DND-41 (cell line): ENCODE measurements around the gene DOCK7.
"Not testable (repeated sequence)": the region's sequence is repeated elsewhere in the genome, so short reads cannot be mapped to it uniquely, and the experiment has no call there.

Experiments
- ATAC-seq: fragments of 200-7000 bp; cut with Tn5 transposase; 3 replicates; pipeline ENCODE4 v1.9.1; 2021; ENCODE audit warnings: low read depth; ENCODE audit not compliant: insufficient read depth
- DNase-seq: peaks from one replicate; pipeline ENCODE4 v3.0.0-alpha.2; 2020
- H2AFZ ChIP-seq: 2 replicates; pipeline ENCODE4 v1.6.0; 2012; ENCODE audit warnings: low read depth, low read length
- H3K27ac ChIP-seq: 2 replicates; pipeline ENCODE4 v1.5.1; 2012; ENCODE audit warnings: low read length, inconsistent platforms
- H3K27me3 ChIP-seq: fragments of 200-600 bp; sonication (generic); 2 replicates; pipeline ENCODE4 v1.6.0; 2012; ENCODE audit warnings: low read length, mild to moderate bottlenecking, inconsistent platforms; ENCODE audit not compliant: insufficient read depth, poor library complexity
- H3K36me3 ChIP-seq: 2 replicates; pipeline ENCODE4 v1.5.1; 2012; ENCODE audit warnings: low read length, inconsistent platforms; ENCODE audit not compliant: insufficient read depth
- H3K4me1 ChIP-seq: 2 replicates; pipeline ENCODE4 v1.5.1; 2012; ENCODE audit warnings: mild to moderate bottlenecking, low read length; ENCODE audit not compliant: insufficient read depth
- H3K4me2 ChIP-seq: 2 replicates; pipeline ENCODE4 v1.6.0; 2012; ENCODE audit warnings: mild to moderate bottlenecking, moderate library complexity, low read length, inconsistent platforms; ENCODE audit not compliant: insufficient read depth
- H3K4me3 ChIP-seq, 2 experiments: fragments of 200-600 bp in 1 of 2; shearing (Covaris generic) in 1 of 2; 2 replicates each; pipeline ENCODE4 v1.5.1; 2012 to 2016; ENCODE audit warnings: inconsistent platforms in 2 of 2, low read length in 2 of 2, mild to moderate bottlenecking in 2 of 2, low read depth in 1 of 2, moderate library complexity in 1 of 2
- H3K79me2 ChIP-seq: 2 replicates; pipeline ENCODE4 v1.6.0; 2012; ENCODE audit warnings: low read length, inconsistent platforms; ENCODE audit not compliant: insufficient read depth
- H3K9ac ChIP-seq: 2 replicates; pipeline ENCODE4 v1.6.0; 2012; ENCODE audit warnings: low read depth, mild to moderate bottlenecking, inconsistent platforms, low read length, moderate library complexity
- H3K9me3 ChIP-seq: 2 replicates; pipeline ENCODE4 v1.5.1; 2012; ENCODE audit warnings: low read length, moderate library complexity, mild to moderate bottlenecking, inconsistent platforms; ENCODE audit not compliant: insufficient read depth, severe bottlenecking
- H4K20me1 ChIP-seq: 2 replicates; pipeline ENCODE4 v1.6.0; 2012; ENCODE audit warnings: low read length; ENCODE audit not compliant: insufficient read depth
- EZH2 ChIP-seq: IDR thresholded peaks from 3 replicates; pipeline ENCODE4 v1.6.1; 2012; ENCODE audit warnings: borderline replicate concordance, low read depth, mild to moderate bottlenecking, moderate library complexity, low read length, inconsistent platforms; ENCODE audit not compliant: severe bottlenecking
- TF ChIP-seq, protein P1 (sequence below): IDR thresholded peaks from 2 replicates; pipeline ENCODE4 v1.5.1; 2012; ENCODE audit warnings: borderline replicate concordance, low read length, moderate library complexity, mild to moderate bottlenecking; ENCODE audit not compliant: poor library complexity, severe bottlenecking; ENCODE audit errors: extremely low read depth

DOCK7 gene

DNA sequence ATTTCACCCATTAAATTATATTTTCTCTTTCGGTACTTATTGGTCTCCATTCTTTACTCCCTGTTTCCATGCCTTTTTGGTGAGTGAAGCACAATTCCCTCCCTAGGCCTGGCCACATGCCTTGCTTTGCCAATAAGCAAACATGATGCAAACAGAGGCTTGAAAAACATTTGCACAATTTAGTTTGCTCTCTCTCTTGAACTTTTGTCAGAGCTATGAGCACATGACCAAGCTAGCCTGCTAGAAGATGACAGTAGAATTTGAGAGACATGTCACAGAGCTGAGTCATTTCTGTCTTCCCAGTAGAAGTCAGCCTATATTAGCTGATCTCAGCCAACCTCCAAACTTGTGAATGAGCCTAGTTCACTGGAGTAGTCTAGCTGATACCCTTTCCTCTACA lies 66.3 kb downstream of the DOCK7 start:
- H4K20me1 ChIP-seq: no peaks in the 10 kb centered on the region
- DNase-seq (no peak), ATAC-seq (no peak; the same call in 2 of the 3 replicates)
- TF ChIP-seq, protein P1, sequence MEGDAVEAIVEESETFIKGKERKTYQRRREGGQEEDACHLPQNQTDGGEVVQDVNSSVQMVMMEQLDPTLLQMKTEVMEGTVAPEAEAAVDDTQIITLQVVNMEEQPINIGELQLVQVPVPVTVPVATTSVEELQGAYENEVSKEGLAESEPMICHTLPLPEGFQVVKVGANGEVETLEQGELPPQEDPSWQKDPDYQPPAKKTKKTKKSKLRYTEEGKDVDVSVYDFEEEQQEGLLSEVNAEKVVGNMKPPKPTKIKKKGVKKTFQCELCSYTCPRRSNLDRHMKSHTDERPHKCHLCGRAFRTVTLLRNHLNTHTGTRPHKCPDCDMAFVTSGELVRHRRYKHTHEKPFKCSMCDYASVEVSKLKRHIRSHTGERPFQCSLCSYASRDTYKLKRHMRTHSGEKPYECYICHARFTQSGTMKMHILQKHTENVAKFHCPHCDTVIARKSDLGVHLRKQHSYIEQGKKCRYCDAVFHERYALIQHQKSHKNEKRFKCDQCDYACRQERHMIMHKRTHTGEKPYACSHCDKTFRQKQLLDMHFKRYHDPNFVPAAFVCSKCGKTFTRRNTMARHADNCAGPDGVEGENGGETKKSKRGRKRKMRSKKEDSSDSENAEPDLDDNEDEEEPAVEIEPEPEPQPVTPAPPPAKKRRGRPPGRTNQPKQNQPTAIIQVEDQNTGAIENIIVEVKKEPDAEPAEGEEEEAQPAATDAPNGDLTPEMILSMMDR: no peak
- no peak for TF ChIP-seq EZH2
- H3K9me3 ChIP-seq: no peaks in the 10 kb centered on the region
- H3K27ac ChIP-seq: no peak overlapping the region
- H3K4me1 ChIP-seq: no peaks in the 10 kb centered on the region
- no peak overlapping the region for H2AFZ ChIP-seq
- no peak overlapping the region for H3K4me3 ChIP-seq
- no peaks in the 10 kb centered on the region for H3K79me2 ChIP-seq
- peaks cover 6% of the 10 kb centered on the region; the same call in 1 of the 2 replicates for H3K36me3 ChIP-seq
- no peak overlapping the region for H3K4me2 ChIP-seq
- H3K9ac ChIP-seq: no peak overlapping the region
- H3K27me3 ChIP-seq: no peaks in the 10 kb centered on the region

DNA sequence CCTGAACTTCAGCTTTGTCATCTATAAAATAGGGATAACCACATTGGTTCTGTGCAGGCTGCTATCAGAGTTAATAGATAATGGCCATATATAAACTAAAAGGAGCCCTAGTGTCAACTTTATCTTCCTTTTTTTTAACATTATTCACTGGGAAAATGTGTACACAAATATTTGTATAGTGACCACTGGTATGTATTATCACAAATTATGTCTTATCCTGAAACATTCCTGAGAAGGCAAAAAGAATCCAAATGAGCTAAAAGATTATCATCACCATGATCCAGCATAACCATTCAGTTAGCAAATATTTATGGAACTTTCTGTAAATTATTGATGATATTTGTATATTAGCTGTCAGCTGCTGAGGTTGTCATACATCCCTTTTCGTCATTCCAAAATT lies 74.3 kb downstream of the DOCK7 start:
- no peaks in the 10 kb centered on the region for H3K9me3 ChIP-seq
- no peaks in the 10 kb centered on the region; the same call in none of the 2 replicates for H3K36me3 ChIP-seq
- TF ChIP-seq, protein P1: no peak
- no peak for TF ChIP-seq EZH2
- no peak for ATAC-seq
- H4K20me1 ChIP-seq: no peaks in the 10 kb centered on the region
- no peak overlapping the region for H3K27ac ChIP-seq
- DNase-seq: no peak
- no peaks in the 10 kb centered on the region for H3K4me1 ChIP-seq
- H3K79me2 ChIP-seq: no peaks in the 10 kb centered on the region
- H3K4me3 ChIP-seq: no peak overlapping the region
- no peak overlapping the region for H3K9ac ChIP-seq
- no peaks in the 10 kb centered on the region for H3K27me3 ChIP-seq
- H3K4me2 ChIP-seq: no peak overlapping the region
- no peak overlapping the region for H2AFZ ChIP-seq

DNA sequence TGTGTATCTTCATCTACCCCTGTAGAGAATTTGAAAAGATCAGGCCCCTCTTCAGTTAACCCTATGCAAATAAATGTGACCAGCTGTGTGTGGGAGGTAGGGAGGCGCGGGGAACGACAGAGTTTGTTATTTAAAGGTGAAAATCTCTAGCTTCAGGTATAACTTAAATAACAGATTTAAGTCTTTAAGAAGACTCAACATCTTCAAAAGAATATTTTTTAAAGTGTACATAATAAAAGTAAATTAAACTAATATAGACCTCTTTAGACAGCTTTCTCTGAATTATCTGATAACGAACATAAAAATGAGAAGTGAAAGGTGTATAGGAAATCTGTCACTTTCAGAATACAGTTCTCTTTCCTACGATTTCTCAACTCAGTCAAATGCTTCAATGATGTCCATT lies 74.9 kb downstream of the DOCK7 start:
- no peaks in the 10 kb centered on the region for H4K20me1 ChIP-seq
- no peak overlapping the region for H3K27ac ChIP-seq
- H3K27me3 ChIP-seq: no peaks in the 10 kb centered on the region
- no peaks in the 10 kb centered on the region for H3K79me2 ChIP-seq
- no peak overlapping the region for H3K9ac ChIP-seq
- no peak for ATAC-seq
- TF ChIP-seq EZH2: no peak
- TF ChIP-seq, protein P1: no peak
- no peaks in the 10 kb centered on the region for H3K9me3 ChIP-seq
- DNase-seq: no peak
- no peak overlapping the region for H3K4me2 ChIP-seq
- H3K36me3 ChIP-seq: no peaks in the 10 kb centered on the region; the same call in none of the 2 replicates
- H3K4me1 ChIP-seq: no peaks in the 10 kb centered on the region
- H2AFZ ChIP-seq: no peak overlapping the region
- no peak overlapping the region for H3K4me3 ChIP-seq

DNA sequence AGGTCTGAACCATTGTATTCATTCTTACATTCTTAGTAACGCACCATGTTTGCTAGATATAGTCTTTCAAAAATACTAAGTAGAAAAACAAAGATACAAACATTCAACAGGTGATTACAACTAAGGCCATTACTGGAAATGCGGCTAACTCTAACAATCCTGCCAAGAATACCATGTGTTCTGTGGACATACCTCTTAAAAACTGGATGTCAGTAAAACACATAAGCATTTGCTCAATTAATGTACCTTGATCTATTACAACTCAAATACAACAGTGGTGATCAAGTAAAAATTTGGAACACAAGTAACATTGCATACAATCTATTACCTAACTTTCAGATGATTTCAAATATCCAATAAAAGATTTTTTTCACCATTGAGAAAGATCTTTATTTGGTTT lies 75.4 kb downstream of the DOCK7 start:
- Histone ChIP-seq H3K4me1 (no peaks in the 10 kb centered on the region), H2AFZ (no peak overlapping the region), H3K4me2 (no peak overlapping the region), H3K9ac (no peak overlapping the region), H4K20me1 (no peaks in the 10 kb centered on the region), H3K4me3 (no peak overlapping the region), H3K9me3 (no peaks in the 10 kb centered on the region), H3K36me3 (no peaks in the 10 kb centered on the region; the same call in 1 of the 2 replicates), H3K27me3 (no peaks in the 10 kb centered on the region), H3K79me2 (no peaks in the 10 kb centered on the region), H3K27ac (no peak overlapping the region)
- DNase-seq (no peak), ATAC-seq (no peak)
- TF ChIP-seq EZH2: no peak
- TF ChIP-seq, protein P1: no peak

DNA sequence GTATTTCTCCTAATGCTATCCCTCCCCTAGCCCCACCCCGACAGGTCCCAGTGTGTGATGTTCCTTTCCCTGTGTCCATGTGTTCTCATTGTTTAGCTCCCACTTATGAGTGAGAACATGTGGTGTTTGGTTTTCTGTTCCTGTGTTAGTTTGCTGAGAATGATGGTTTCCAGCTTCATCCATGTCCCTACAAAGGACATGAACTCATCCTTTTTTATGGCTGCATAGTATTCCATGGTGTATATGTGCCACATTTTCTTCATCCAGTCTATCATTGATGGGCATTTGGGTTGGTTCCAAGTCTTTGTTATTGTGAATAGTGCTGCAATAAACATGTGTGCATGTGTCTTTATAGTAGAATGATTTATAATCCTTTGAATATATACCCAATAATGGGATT lies 77.6 kb downstream of the DOCK7 start:
- not testable (repeated sequence) for ATAC-seq, H3K4me1 ChIP-seq, H3K27ac ChIP-seq, H3K4me2 ChIP-seq, H3K4me3 ChIP-seq, H4K20me1 ChIP-seq, H2AFZ ChIP-seq, DNase-seq, H3K9me3 ChIP-seq, H3K9ac ChIP-seq, H3K79me2 ChIP-seq, H3K27me3 ChIP-seq, H3K36me3 ChIP-seq
